HG02840 (cell line): Measurements from ENCODE around the gene MRPL33.

Source experiments
- ATAC-seq: cut with Tn5 transposase; IDR thresholded peaks from one replicate; pipeline ENCODE4 v1.9.1; 2021; ENCODE audit warnings: mild to moderate bottlenecking, moderate library complexity, moderate number of reproducible peaks; ENCODE audit not compliant: unreplicated experiment, low FRiP score

MRPL33 gene

GRCh38 chr2:27806311-27807059 is 35.0 kb downstream of the MRPL33 start:
- ATAC-seq: no peak

DNA sequence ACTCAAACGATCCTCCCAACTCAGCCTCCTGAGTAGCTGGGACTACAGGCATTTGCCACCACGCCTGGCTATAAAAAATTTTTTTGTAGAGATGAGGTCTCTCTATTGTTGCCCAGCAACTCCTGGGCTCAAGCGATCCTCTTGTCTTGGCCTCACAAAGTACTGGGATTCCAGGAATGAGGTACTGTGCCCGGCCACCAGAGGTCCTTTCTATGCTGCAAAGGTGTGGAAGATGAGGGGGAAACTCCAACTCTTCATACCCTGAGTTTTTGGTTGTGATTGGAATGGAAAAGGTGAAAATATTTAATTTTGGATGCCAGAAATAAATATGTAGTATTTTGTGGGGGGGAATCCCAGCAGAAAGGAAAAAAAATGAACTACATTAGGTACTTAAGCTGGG is 36.0 kb downstream of the MRPL33 start:
- ATAC-seq: no peak

GRCh38 chr2:27808418-27808817 is 36.9 kb downstream of the MRPL33 start:
- ATAC-seq: no peak

DNA sequence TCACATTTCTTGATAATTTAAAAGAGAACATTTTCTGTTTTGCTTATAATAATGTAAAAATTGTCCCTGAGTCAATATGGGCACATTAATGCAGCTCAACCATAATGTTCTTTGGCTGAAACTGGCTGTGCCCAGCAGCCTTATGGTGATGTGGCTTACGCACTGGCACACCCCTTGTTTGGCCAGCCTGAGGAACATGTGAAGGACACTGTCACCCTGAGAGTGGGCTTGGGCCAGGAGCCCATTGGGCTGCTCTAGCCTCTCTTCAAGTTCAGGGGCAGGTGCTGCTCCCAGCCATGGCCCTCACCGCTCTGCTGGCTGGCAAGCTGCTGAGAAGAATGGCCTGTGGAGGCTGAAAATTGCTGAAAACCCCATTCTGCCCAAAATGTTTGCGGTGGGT is 37.5 kb downstream of the MRPL33 start:
- no peak for ATAC-seq

GRCh38 chr2:27809761-27810241 is 38.3 kb downstream of the MRPL33 start:
- no peak for ATAC-seq

DNA sequence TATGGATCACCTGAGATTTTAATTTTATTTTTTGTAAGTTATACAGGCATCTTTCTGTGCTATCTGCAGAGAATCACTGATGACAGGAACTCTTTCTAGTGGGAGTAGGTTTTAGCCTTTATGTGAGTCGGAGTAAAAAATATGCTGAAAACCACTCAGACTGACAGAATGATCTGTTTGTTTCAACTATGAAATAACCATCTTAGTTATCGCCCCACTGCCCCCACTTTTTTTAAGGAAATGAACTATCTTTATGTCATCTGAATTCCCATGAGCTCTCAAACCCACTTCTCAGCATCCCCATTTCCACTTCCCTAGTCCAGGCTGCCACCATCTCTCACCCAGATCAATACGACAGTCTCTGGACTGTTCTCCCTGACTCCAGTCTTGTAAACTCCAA is 38.9 kb downstream of the MRPL33 start:
- no peak for ATAC-seq

GRCh38 chr2:27811768-27812167 is 40.2 kb downstream of the MRPL33 start:
- no peak for ATAC-seq

- ATAC-seq: no peak
These were observed 43.2 kb downstream of the MRPL33 start for GRCh38 chr2:27814758-27815157.

GRCh38 chr2:27815860-27816438 is 44.4 kb downstream of the MRPL33 start:
- ATAC-seq: no peak

DNA sequence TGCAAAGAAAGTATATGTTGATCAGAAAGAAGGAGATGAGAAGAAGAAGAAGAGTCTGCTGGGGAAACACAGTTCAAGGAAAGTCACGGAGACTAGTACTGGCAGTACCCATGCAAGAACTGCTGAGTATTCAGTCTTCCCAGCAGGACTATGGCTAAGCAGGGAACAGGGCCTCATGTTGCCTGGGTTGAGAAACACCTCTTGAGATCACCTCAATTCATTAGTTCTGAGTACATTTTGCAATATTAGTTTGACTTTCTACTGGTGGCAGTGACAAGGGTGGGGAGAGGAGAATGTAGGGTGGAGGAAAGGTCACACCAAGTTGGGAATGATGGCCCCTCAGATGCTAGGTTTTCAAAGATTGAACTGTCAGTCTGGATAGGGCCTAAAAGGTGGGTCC is 50.5 kb downstream of the MRPL33 start:
- ATAC-seq: no peak

- ATAC-seq: no peak
These were observed 51.6 kb downstream of the MRPL33 start for GRCh38 chr2:27823135-27823534.

DNA sequence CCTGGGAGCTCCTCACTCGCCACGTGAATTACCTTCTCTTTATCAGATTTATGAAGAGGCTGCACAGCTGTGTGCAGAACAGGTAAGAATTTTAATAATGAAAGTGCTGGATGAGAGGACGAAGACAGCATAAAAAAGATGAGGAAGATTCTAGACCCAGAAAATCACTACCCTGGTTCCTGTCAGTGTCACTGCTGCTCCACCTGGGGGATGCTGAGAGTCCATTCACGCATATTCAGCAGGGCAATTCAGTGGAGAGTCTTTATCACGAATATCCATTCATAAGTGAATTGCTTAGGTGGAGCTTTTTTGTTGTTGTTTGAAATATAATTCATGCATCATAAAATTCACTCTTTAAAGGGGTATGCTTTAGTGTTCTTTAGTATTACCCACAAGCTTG is 52.0 kb downstream of the MRPL33 start:
- ATAC-seq: no peak

- no peak for ATAC-seq
These were observed 52.9 kb downstream of the MRPL33 start for GRCh38 chr2:27824401-27824800.

DNA sequence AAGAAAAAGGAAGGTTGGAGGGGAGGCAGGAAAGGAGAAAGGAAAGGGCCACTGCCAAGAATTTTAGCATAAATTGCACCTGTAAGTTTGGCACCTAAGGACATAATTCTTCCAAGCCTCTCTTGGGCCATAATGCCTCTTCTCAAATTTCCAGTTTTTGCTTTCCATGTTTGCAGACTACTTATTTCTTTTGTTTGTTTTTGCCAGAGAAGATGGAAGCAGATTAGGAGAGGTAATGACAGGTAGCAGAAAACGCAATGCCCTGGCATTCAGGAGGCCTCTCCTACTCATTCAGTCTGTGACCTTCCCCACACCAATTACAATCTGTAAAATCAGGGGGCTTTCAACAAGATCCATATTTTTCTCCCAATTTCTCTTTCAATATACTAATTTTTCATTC is 56.8 kb downstream of the MRPL33 start:
- ATAC-seq: no peak
